K562 (cell line): ENCODE results near the gene CCDC9. TPM values are rescaled to one million over a fixed set of nuclear protein-coding genes. Genes with fewer than 3 reads are reported as not detected.

Experiments used
- ARID2 ChIP-seq: fragments of 450-650 bp; IDR thresholded peaks from 2 replicates; pipeline ENCODE4 v1.6.1; 2017; ENCODE audit warnings: antibody characterized with exemption, mild to moderate bottlenecking
- BCL6 ChIP-seq: fragments of 250-450 bp; sonication (Bioruptor Pico); IDR thresholded peaks from 2 replicates; pipeline ENCODE4 v1.4.0; 2020
- JUN ChIP-seq, 2 experiments: sonication (generic) in 1 of 2; formaldehyde crosslinking in 1 of 2; IDR thresholded peaks; 2 replicates each; pipeline versions ENCODE4 v1.6.1 to v1.8.0; 2012 to 2022; ENCODE audit warnings: borderline replicate concordance in 2 of 2, mild to moderate bottlenecking in 2 of 2, improper control_type of control experiment in 1 of 2, low read depth in 1 of 2, low read length in 1 of 2, missing genetic modification reagents in 1 of 2
- KLF16 ChIP-seq: IDR thresholded peaks from 2 replicates; pipeline ENCODE4 v1.6.1; 2016; ENCODE audit warnings: antibody characterized with exemption
- L3MBTL2 ChIP-seq: fragments of 450-650 bp; IDR thresholded peaks from 2 replicates; pipeline ENCODE4 v1.6.1; 2016; ENCODE audit warnings: mild to moderate bottlenecking, moderate library complexity
- RAD51 ChIP-seq: fragments of 450-650 bp; IDR thresholded peaks from 2 replicates; pipeline ENCODE4 v1.7.1; 2016; ENCODE audit warnings: low read depth, mild to moderate bottlenecking, borderline replicate concordance
- RBM25 ChIP-seq: fragments of 200-400 bp; formaldehyde crosslinking; IDR thresholded peaks from 2 replicates; pipeline ENCODE4 v1.6.1; 2018; ENCODE audit warnings: low read length, low read depth, moderate library complexity; ENCODE audit not compliant: severe bottlenecking
- TBP ChIP-seq: optimal IDR thresholded peaks from 2 replicates; pipeline ENCODE3; 2011; ENCODE audit warnings: low read depth, low read length, improper control_type of control experiment
- ZNF282 ChIP-seq: sonication (generic); formaldehyde crosslinking; IDR thresholded peaks from 2 replicates; pipeline ENCODE4 v1.8.1; 2023; ENCODE audit warnings: missing genetic modification reagents
- ZNF584 ChIP-seq: fragments of 200-800 bp; sonication (Bioruptor generic); IDR thresholded peaks from 2 replicates; pipeline ENCODE4 v1.6.1; 2016; ENCODE audit warnings: low read depth, mild to moderate bottlenecking, missing genetic modification characterization, missing compliant biosample characterization
- ZNF644 ChIP-seq: fragments of 200-800 bp; sonication (Bioruptor generic); IDR thresholded peaks from 2 replicates; pipeline ENCODE4 v1.6.1; 2016; ENCODE audit warnings: low read depth, missing genetic modification characterization, missing compliant biosample characterization
- ZNF717 ChIP-seq: fragments of 250-450 bp; sonication (Bioruptor Pico); IDR thresholded peaks from 2 replicates; pipeline ENCODE4 v1.5.0; 2021
- polyA plus RNA-seq, 8 experiments: library from polyadenylated mRNA; depleted of rRNA in 4 of 8; stranded (reverse) in 5 of 8; unstranded in 3 of 8; fragments of >200 nt; fragmentation: Nextera tagmentation in 2 of 8; fragmentation: Illumina TruSeq in 1 of 8; extraction: Ambion mirVana in 2 of 8; extraction: Trizol in 1 of 8; gene quantifications; 2 replicates each; pipeline versions ENCODE4 v1.2.1 to v1.2.3, GENCODE V29; 2011 to 2014; ENCODE audit warnings: inconsistent platforms in 1 of 8, missing spikeins in 1 of 8
- total RNA-seq, 7 experiments: library from RNA; depleted of rRNA in 6 of 7; stranded (reverse); fragments of >200 nt in 6 of 7; fragmentation: Illumina TruSeq in 2 of 7; extraction: Trizol in 2 of 7; gene quantifications; 2 replicates each; pipeline versions ENCODE4 v1.2.1 to v1.2.3, GENCODE V29; 2011 to 2021; ENCODE audit warnings: low replicate concordance in 1 of 7
- TF ChIP-seq, protein P1 (sequence below), 3 experiments: fragments of 200-800 bp in 1 of 3; fragments of 250-450 bp in 1 of 3; fragments of 450-650 bp in 1 of 3; sonication (Bioruptor Pico) in 1 of 3; sonication (Bioruptor generic) in 1 of 3; formaldehyde crosslinking in 1 of 3; IDR thresholded peaks; 2 replicates each; pipeline versions ENCODE4 v1.6.1 to v1.8.0; 2016 to 2022; ENCODE audit warnings: mild to moderate bottlenecking in 2 of 3, missing genetic modification characterization in 2 of 3, missing compliant biosample characterization in 1 of 3, moderate library complexity in 1 of 3
- TF ChIP-seq, protein P2 (sequence below), 2 experiments: fragments of 250-450 bp in 1 of 2; fragments of 450-650 bp in 1 of 2; sonication (Bioruptor Pico) in 1 of 2; IDR thresholded peaks; 2 replicates each; pipeline versions ENCODE4 v1.6.1 to v1.8.0; 2016 to 2021; ENCODE audit warnings: mild to moderate bottlenecking in 2 of 2, moderate library complexity in 2 of 2, missing compliant biosample characterization in 1 of 2, missing genetic modification characterization in 1 of 2
- TF ChIP-seq, protein P3 (sequence below): fragments of 450-650 bp; formaldehyde crosslinking; conservative IDR thresholded peaks from 2 replicates; pipeline ENCODE4 v1.4.0; 2022; ENCODE audit warnings: mild to moderate bottlenecking, missing genetic modification characterization

The CCDC9 gene
- total and polyA plus RNA-seq, 9 of the 15 experiments (the other 6 are each of a cell fraction or from before 2014, with no cell fraction given): 0.23 to 38.6 (median 8.4) TPM

DNA sequence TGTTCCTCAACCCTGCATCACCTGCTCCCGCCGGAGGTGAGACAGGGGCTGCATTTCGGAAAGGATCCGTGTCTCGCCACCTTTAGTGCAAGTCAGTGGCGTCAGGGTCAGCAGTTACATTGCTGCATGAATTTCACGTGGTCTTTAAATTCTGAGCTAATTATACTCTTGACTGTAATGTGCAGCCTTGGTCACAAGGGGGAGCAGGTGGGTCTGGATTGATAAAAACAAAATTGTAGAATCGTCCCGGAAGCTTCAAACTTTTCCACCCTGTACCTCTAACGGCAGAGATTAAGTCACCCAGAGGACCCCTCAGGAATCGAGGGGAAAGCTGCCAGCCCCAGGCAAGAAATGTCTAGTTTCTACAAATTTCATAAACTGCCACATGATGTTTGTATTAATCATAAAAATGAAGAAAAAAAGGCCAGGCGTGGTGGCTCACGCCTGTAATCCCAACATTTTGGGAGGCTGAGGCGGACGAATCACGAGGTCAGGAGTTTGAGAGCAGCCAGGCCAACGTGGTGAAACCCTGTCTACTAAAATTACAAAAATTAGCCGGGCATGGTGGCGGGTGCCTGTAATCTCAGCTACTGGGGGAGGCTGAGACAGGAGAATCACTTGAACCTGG is 45.5 kb upstream of the CCDC9 start (continued):
- TF ChIP-seq, protein P1, sequence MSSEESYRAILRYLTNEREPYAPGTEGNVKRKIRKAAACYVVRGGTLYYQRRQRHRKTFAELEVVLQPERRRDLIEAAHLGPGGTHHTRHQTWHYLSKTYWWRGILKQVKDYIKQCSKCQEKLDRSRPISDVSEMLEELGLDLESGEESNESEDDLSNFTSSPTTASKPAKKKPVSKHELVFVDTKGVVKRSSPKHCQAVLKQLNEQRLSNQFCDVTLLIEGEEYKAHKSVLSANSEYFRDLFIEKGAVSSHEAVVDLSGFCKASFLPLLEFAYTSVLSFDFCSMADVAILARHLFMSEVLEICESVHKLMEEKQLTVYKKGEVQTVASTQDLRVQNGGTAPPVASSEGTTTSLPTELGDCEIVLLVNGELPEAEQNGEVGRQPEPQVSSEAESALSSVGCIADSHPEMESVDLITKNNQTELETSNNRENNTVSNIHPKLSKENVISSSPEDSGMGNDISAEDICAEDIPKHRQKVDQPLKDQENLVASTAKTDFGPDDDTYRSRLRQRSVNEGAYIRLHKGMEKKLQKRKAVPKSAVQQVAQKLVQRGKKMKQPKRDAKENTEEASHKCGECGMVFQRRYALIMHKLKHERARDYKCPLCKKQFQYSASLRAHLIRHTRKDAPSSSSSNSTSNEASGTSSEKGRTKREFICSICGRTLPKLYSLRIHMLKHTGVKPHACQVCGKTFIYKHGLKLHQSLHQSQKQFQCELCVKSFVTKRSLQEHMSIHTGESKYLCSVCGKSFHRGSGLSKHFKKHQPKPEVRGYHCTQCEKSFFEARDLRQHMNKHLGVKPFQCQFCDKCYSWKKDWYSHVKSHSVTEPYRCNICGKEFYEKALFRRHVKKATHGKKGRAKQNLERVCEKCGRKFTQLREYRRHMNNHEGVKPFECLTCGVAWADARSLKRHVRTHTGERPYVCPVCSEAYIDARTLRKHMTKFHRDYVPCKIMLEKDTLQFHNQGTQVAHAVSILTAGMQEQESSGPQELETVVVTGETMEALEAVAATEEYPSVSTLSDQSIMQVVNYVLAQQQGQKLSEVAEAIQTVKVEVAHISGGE (CRISPR knock-in tag; IDR thresholded peaks at IDR 0.05): peak in 1 of 3 experiments; percentile 70; a peak in 1 of 6 replicates
- TF ChIP-seq L3MBTL2 (peak; percentile 95), ARID2 (0 out of 2 replicates have a peak, but pooled peaks have one; percentile 49), ZNF584 (CRISPR knock-in tag) (peak; percentile 92), TBP (peak; percentile 54), KLF16 (no peak), BCL6 (CRISPR knock-in tag) (peak; percentile 69), RBM25 (no peak), RAD51 (peak; percentile 37), ZNF644 (tag) (peak; percentile 90), ZNF282 (CRISPR knock-in tag) (no peak), ZNF717 (CRISPR knock-in tag) (no peak), JUN (IDR thresholded peaks at IDR 0.05; ENCODE audit: borderline replicate concordance, low read depth, low read length) (no peak; the same call in 1 of the 2 replicates), JUN (CRISPR knock-in tag; IDR thresholded peaks at IDR 0.05; ENCODE audit: borderline replicate concordance) (no peak)
- TF ChIP-seq, protein P2, sequence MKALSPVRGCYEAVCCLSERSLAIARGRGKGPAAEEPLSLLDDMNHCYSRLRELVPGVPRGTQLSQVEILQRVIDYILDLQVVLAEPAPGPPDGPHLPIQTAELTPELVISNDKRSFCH (CRISPR knock-in tag; IDR thresholded peaks at IDR 0.05): no peak
- TF ChIP-seq, protein P2 (tag; IDR thresholded peaks at IDR 0.05): no peak; the same call in none of the 2 replicates
- TF ChIP-seq, protein P3, sequence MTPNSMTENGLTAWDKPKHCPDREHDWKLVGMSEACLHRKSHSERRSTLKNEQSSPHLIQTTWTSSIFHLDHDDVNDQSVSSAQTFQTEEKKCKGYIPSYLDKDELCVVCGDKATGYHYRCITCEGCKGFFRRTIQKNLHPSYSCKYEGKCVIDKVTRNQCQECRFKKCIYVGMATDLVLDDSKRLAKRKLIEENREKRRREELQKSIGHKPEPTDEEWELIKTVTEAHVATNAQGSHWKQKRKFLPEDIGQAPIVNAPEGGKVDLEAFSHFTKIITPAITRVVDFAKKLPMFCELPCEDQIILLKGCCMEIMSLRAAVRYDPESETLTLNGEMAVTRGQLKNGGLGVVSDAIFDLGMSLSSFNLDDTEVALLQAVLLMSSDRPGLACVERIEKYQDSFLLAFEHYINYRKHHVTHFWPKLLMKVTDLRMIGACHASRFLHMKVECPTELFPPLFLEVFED (CRISPR knock-in tag): no peak; the same call in 1 of the 2 replicates
- TF ChIP-seq, all 486 proteins: peak for 131
